Right atrium auricular region (tissue), 2 donors: ENCODE measurements around the gene P2RY14. TPM values are rescaled to one million over a fixed set of nuclear protein-coding genes. Genes with fewer than 3 reads are reported as not detected.
"Not testable (repeated sequence)": the region's sequence is repeated elsewhere in the genome, so short reads cannot be mapped to it uniquely, and the experiment has no call there.

Experiments
- DNase-seq: peaks from one replicate; pipeline ENCODE4 v3.0.0-alpha.2; 2019; ENCODE audit warnings: low spot score
- H3K27ac ChIP-seq, 2 donors: fragments of 200-600 bp; sonication (generic); 1 replicate in 1 of 2; 2 replicates in 1 of 2; pipeline ENCODE4 v1.5.1; 2016 to 2019
- H3K27me3 ChIP-seq, 2 donors: fragments of 200-600 bp; sonication (generic); one replicate each; pipeline versions ENCODE4 v1.5.1 to v1.6.0; 2017 to 2019
- H3K36me3 ChIP-seq: fragments of 200-600 bp; sonication (generic); one replicate; pipeline ENCODE4 v1.5.1; 2016
- H3K4me1 ChIP-seq, 2 donors: fragments of 200-600 bp; sonication (generic); one replicate each; pipeline versions ENCODE4 v1.5.1 to v1.6.0; 2017 to 2019
- H3K4me3 ChIP-seq, 2 donors: fragments of 200-600 bp; sonication (generic); 1 replicate in 1 of 2; 2 replicates in 1 of 2; pipeline ENCODE4 v1.5.1; 2017 to 2019; ENCODE audit warnings: mild to moderate bottlenecking in 1 of 2, moderate library complexity in 1 of 2
- H3K9me3 ChIP-seq, 2 donors: fragments of 200-600 bp; sonication (generic); one replicate each; pipeline ENCODE4 v1.5.1; 2019
- total RNA-seq, 2 donors: library from RNA; depleted of rRNA; stranded (reverse); fragments of >200 nt; gene quantifications; one replicate each; pipeline ENCODE4 v1.1.0, GENCODE V29; 2016
- TF ChIP-seq, protein P1 (sequence below), 2 donors: fragments of 200-600 bp; sonication (generic); IDR thresholded peaks; one replicate each; pipeline ENCODE4 v1.5.1; 2019; ENCODE audit warnings: antibody characterized with exemption in 2 of 2

Gene P2RY14
- total RNA-seq, 2 donors from 2014 or later = 1.3 to 3.6 TPM

DNA sequence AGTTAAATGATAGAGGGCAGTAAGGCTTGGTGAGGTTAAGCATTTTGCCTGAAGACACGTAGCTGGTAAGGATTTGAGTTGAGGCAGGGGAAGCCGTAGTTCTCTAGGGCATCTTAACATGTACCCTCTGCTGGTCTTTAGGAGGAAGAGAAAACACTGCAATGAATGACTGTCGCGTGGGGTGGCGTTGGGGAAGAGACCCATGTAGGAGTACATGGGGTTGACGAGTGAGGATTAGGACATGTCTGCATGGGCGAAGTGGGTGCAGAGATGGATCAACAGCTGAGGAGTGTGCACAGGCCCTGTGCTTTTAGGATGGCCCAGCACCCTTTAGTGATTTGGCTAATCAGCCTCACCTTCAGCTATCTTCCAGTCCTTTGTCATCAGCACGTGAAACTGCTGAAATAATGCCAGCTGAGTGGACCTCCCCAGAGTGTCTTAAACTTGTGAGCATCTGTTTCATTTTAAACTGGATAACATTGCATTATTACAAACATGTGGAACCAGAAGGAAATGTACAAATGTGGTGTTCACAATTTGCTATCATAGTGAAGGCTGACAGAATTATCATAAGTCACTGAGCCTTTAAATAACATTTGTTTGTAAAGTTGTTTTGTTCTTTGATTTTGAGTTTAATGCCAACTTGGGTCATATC, 15.3 kb downstream of the P2RY14 start:
- no peak for DNase-seq
- H3K27ac ChIP-seq = no peak overlapping the region
- H3K36me3 ChIP-seq = no peaks in the 10 kb centered on the region
- H3K4me3 ChIP-seq = no peak overlapping the region
- TF ChIP-seq, protein P1, sequence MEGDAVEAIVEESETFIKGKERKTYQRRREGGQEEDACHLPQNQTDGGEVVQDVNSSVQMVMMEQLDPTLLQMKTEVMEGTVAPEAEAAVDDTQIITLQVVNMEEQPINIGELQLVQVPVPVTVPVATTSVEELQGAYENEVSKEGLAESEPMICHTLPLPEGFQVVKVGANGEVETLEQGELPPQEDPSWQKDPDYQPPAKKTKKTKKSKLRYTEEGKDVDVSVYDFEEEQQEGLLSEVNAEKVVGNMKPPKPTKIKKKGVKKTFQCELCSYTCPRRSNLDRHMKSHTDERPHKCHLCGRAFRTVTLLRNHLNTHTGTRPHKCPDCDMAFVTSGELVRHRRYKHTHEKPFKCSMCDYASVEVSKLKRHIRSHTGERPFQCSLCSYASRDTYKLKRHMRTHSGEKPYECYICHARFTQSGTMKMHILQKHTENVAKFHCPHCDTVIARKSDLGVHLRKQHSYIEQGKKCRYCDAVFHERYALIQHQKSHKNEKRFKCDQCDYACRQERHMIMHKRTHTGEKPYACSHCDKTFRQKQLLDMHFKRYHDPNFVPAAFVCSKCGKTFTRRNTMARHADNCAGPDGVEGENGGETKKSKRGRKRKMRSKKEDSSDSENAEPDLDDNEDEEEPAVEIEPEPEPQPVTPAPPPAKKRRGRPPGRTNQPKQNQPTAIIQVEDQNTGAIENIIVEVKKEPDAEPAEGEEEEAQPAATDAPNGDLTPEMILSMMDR (IDR thresholded peaks at IDR 0.05) = no peak
- H3K4me1 ChIP-seq = no peaks in the 10 kb centered on the region
- H3K9me3 ChIP-seq = no peaks in the 10 kb centered on the region
- no peaks in the 10 kb centered on the region for H3K27me3 ChIP-seq

DNA sequence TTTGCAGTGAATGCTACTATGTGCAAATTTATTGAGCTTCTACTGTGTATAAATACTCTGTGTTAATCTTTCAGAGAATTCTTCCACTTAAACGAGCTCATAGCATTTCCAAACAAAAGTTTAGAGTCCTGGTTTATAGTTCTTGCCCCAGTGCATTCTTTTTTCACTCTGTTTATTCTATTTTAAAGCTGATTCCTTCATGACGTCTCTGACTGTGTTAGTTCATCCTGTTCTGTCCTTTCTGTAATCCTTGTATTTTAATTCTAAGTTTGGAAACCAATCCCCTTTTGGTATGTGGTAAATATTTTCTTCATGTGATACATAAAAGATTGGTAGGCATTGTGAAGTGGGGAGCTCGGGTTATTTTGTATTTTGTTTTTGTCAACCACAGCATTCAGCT, 18.7 kb downstream of the P2RY14 start:
- Histone ChIP-seq H3K4me3 (no peak overlapping the region), H3K27ac (no peak overlapping the region), H3K4me1 (no peaks in the 10 kb centered on the region), H3K27me3 (no peaks in the 10 kb centered on the region), H3K9me3 (no peaks in the 10 kb centered on the region), H3K36me3 (no peaks in the 10 kb centered on the region)
- TF ChIP-seq, protein P1 (IDR thresholded peaks at IDR 0.05) = no peak
- no peak for DNase-seq

DNA sequence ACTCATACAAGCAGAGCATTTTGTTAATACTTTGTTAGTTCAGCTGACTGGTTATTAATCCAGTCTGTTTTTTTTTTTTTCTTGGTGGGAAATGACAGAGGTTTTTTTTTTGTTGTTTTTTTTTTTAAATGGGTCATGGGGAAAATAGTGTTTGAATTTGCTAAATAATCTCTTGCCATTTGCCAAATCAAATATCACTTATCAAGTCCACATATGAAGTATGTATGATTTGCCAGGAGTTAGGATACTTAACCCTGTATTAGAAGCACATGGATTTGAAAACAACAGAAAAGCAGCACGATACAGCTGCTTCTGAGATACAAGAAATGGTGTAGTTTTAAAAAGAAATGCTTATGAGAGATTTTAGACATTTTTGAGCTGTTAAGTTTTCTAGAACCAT, 21.6 kb downstream of the P2RY14 start:
- Histone ChIP-seq H3K9me3 (no peaks in the 10 kb centered on the region), H3K36me3 (no peaks in the 10 kb centered on the region), H3K27ac (no peak overlapping the region), H3K27me3 (no peaks in the 10 kb centered on the region), H3K4me3 (no peak overlapping the region), H3K4me1 (no peaks in the 10 kb centered on the region)
- TF ChIP-seq, protein P1 (IDR thresholded peaks at IDR 0.05) = no peak
- no peak for DNase-seq

DNA sequence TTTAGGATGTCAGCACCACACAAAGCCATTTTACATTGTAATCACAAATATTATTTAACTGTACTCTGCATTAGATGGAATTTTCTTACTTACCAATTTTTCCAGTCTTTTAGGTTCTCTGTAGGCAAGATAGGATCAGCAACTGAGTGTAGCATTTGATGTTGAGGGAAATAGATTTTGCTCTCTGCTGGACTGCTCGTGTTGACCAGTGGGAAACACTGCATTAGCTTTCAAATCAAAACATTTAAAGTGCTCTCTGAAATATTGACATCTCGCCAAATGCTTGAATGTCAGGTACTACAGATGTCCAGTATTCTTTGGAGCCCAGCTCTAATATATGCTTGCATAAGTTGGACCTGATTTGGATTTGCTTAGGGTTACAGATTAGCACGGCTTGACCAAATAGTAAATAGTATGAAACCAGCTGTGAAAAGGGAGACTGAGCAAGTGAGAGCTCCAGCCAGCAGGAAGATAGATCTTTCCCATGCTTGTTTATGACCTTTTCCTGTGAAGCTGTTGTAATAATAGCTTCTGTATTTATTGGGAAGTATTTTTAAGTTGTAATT, 29.5 kb downstream of the P2RY14 start:
- no peak for DNase-seq
- Histone ChIP-seq H3K4me3 (no peak overlapping the region), H3K27ac (peak overlapping the region; percentile 21 to 29), H3K36me3 (no peaks in the 10 kb centered on the region), H3K27me3 (no peaks in the 10 kb centered on the region), H3K9me3 (no peaks in the 10 kb centered on the region), H3K4me1 (peaks cover 0 to 4% of the 10 kb centered on the region in 2 donors)
- TF ChIP-seq, protein P1 (IDR thresholded peaks at IDR 0.05) = no peak

DNA sequence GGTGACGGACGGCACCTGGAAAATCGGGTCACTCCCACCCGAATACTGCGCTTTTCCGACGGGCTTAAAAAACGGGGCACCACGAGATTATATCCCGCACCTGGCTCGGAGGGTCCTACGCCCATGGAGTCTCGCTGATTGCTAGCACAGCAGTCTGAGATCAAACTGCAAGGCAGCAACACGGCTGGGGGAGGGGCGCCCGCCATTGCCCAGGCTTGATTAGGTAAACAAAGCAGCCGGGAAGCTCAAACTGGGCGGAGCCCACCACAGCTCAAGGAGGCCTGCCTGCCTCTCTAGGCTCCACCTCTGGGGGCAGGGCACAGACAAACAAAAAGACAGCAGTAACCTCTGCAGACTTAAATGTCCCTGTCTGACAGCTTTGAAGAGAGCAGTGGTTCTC, 36.3 kb downstream of the P2RY14 start:
- H3K4me1 ChIP-seq, H3K36me3 ChIP-seq, H3K9me3 ChIP-seq, DNase-seq, H3K4me3 ChIP-seq, H3K27ac ChIP-seq, H3K27me3 ChIP-seq: not testable (repeated sequence)

DNA sequence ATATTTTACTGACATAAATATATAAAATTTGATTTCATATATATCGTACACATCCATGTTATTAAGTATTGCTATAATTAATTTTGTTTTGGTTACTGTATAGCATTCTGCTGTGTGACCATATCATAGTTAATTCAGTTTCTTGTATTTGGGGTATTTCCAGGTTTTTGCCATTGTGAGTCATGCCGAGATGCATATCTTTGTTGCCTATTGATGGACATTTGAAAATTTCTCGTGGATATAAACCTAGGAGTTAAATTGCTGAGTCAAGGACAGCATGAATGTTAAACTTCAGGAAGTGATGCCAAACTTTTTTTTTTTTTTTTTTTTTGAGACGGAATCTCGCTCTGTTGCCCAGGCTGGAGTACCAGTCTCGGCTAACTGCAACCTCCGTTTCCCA, 41.6 kb downstream of the P2RY14 start:
- no peak overlapping the region for H3K27ac ChIP-seq

More for the DNA sequence above, 41.6 kb downstream of the P2RY14 start:
- TF ChIP-seq, protein P1 (IDR thresholded peaks at IDR 0.05) = no peak
- H3K9me3 ChIP-seq = no peaks in the 10 kb centered on the region
- no peaks in the 10 kb centered on the region for H3K27me3 ChIP-seq
- H3K36me3 ChIP-seq = no peaks in the 10 kb centered on the region
- H3K4me3 ChIP-seq = no peak overlapping the region
- no peak for DNase-seq
- no peaks in the 10 kb centered on the region for H3K4me1 ChIP-seq
